Measurements from ENCODE around the gene CHST13. TPM values are rescaled to one million over a fixed set of nuclear protein-coding genes. Genes with fewer than 3 reads are reported as not detected.

CHST13 gene
- total RNA-seq, 1 experiment from 2014 or later: 0.52 TPM

DNA sequence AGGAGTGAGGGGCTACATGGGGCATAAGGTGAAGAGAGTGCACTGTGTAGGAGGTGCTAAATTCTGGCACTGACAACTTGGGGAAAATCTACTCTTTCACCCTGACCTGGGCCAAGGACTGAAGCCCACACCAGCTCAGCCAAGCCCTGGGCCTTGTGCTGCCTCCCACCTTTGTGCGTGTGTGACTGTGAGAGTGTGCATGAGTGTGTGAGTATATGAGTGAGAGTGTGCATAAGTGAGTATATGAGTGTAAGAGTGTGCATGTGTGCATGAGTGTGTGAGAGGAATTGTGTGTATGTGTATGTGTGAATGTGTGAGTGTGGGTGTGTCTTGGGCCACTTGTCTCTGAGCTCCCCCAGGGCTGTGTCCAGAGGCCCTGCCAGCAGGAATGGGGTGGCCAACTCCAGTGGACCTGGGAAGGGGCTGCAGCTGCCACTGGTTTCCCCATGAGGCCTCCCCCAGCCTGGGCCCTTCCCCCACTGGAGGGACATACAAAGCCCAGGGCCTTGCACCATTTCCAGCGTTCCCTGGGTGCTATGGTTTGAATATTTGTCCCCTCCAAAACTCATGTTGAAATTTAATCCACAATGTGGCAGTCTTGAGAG, 19.6 kb downstream of the CHST13 start:
- DNase-seq: no peak
- Histone ChIP-seq H3K36me3 (ENCODE audit: low read depth) (no peaks in the 10 kb centered on the region), H3F3A (ENCODE audit: insufficient read depth, low read depth) (no peaks in the 10 kb centered on the region), H3K9me3 (ENCODE audit: insufficient read depth, low read depth) (no peaks in the 10 kb centered on the region), H3K79me2 (ENCODE audit: low read depth) (no peaks in the 10 kb centered on the region), H3K4me3 (no peak overlapping the region), H4K20me1 (ENCODE audit: insufficient read depth) (no peaks in the 10 kb centered on the region), H3K4me1 (replicated peaks; ENCODE audit: insufficient read depth) (peaks cover 9% of the 10 kb centered on the region; the same call in 1 of the 2 replicates), H3K9me2 (ENCODE audit: insufficient read depth) (no peaks in the 10 kb centered on the region), H2AFZ (no peak overlapping the region), H3K27me3 (ENCODE audit: insufficient read depth, low read depth) (peaks cover 28% of the 10 kb centered on the region), H3K27ac (no peak overlapping the region), H3K4me2 (no peak overlapping the region)
- TF ChIP-seq, protein P1, sequence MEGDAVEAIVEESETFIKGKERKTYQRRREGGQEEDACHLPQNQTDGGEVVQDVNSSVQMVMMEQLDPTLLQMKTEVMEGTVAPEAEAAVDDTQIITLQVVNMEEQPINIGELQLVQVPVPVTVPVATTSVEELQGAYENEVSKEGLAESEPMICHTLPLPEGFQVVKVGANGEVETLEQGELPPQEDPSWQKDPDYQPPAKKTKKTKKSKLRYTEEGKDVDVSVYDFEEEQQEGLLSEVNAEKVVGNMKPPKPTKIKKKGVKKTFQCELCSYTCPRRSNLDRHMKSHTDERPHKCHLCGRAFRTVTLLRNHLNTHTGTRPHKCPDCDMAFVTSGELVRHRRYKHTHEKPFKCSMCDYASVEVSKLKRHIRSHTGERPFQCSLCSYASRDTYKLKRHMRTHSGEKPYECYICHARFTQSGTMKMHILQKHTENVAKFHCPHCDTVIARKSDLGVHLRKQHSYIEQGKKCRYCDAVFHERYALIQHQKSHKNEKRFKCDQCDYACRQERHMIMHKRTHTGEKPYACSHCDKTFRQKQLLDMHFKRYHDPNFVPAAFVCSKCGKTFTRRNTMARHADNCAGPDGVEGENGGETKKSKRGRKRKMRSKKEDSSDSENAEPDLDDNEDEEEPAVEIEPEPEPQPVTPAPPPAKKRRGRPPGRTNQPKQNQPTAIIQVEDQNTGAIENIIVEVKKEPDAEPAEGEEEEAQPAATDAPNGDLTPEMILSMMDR (conservative IDR thresholded peaks at IDR 0.05): no peak
- no peak for TF ChIP-seq EZH2 (IDR thresholded peaks at IDR 0.05; ENCODE audit: low read depth)
- CTCF ChIA-PET: no interaction called here
- no TSS peak for BruUV-seq (replicated peaks)
- intact Hi-C loops (cut with micrococcal nuclease; ENCODE audit: unreplicated experiment): no loop called here
- POLR2A ChIA-PET (ENCODE audit: unreplicated experiment): no interaction called here

DNA sequence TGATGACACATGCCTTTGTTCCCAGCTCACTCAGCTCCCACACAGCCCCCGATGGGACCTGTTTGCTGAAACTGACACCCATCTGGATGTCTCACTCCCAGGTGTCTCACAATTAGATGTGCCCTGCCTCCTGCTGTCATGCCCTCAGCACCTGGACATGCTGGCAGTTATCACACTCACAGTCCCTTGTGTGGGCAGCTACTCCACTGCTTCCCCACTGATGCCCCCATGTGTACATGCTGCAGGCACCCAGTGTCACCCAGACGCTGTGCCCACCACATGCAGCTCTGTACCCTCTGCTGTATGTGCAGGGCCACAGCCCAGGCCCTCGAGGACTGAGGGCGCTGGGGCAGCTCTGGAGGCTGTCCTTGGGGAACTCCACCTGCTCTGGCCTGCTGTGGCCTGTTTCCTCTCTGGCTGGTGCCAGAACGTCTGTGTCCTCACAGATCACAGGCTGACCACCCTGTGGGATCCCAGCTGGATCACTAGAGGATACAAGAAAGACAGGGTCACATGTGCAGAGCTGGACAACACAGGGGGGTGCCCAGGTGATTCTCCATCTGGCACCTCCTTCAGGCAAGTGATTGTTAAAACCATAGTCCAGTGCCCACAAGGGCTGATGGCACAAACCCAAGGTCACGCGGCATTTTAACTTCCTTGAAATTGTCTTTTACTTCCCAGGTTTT, 20.8 kb downstream of the CHST13 start:
- intact Hi-C loops (cut with micrococcal nuclease; ENCODE audit: unreplicated experiment): no loop called here
- Histone ChIP-seq H3K36me3 (ENCODE audit: low read depth) (no peaks in the 10 kb centered on the region), H3K79me2 (ENCODE audit: low read depth) (no peaks in the 10 kb centered on the region), H3K9me2 (ENCODE audit: insufficient read depth) (no peaks in the 10 kb centered on the region), H4K20me1 (ENCODE audit: insufficient read depth) (no peaks in the 10 kb centered on the region; the same call in 1 of the 2 replicates), H3K4me2 (no peak overlapping the region), H3K27me3 (ENCODE audit: insufficient read depth, low read depth) (peaks cover 37% of the 10 kb centered on the region), H3K27ac (no peak overlapping the region), H3F3A (ENCODE audit: insufficient read depth, low read depth) (no peaks in the 10 kb centered on the region), H3K4me1 (replicated peaks; ENCODE audit: insufficient read depth) (peaks cover 9% of the 10 kb centered on the region; the same call in 1 of the 2 replicates), H3K4me3 (no peak overlapping the region), H2AFZ (no peak overlapping the region), H3K9me3 (ENCODE audit: insufficient read depth, low read depth) (no peaks in the 10 kb centered on the region)
- POLR2A ChIA-PET (ENCODE audit: unreplicated experiment): no interaction called here
- TF ChIP-seq EZH2 (IDR thresholded peaks at IDR 0.05; ENCODE audit: low read depth): no peak
- TF ChIP-seq, protein P1 (conservative IDR thresholded peaks at IDR 0.05): no peak
- BruUV-seq (replicated peaks): no TSS peak
- DNase-seq: no peak
- CTCF ChIA-PET: no interaction called here

DNA sequence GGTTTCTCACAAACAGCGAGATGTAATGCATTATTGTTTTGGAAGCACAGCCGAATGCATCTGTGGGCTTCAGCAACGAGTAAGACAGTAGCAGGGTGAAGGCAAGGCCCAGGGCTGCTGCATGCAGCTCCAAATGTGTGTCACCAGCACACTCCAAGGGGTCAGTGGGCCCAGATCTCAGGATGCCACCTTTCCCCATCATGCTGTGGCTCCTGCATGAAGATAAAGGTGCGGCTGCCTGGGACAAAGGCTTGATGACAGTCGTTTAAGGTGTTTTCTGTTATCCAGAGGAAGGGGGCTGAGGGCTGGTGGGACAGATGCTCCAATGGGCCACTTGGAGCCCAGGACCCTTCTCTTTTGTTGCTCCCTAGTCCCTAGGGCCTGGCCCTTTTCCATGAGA, 21.6 kb downstream of the CHST13 start:
- TF ChIP-seq EZH2 (IDR thresholded peaks at IDR 0.05; ENCODE audit: low read depth): no peak
- ChIA-PET CTCF (no interaction called here), POLR2A (ENCODE audit: unreplicated experiment) (no interaction called here)
- Histone ChIP-seq H3K4me1 (replicated peaks; ENCODE audit: insufficient read depth) (peaks cover 3% of the 10 kb centered on the region; the same call in 1 of the 2 replicates), H3K4me3 (no peak overlapping the region), H3K27me3 (ENCODE audit: insufficient read depth, low read depth) (peaks cover 44% of the 10 kb centered on the region), H3K9me3 (ENCODE audit: insufficient read depth, low read depth) (no peaks in the 10 kb centered on the region), H3K79me2 (ENCODE audit: low read depth) (no peaks in the 10 kb centered on the region), H3K9me2 (ENCODE audit: insufficient read depth) (no peaks in the 10 kb centered on the region), H2AFZ (no peak overlapping the region), H3F3A (ENCODE audit: insufficient read depth, low read depth) (no peaks in the 10 kb centered on the region), H4K20me1 (ENCODE audit: insufficient read depth) (no peaks in the 10 kb centered on the region; the same call in 1 of the 2 replicates), H3K27ac (no peak overlapping the region), H3K4me2 (no peak overlapping the region), H3K36me3 (ENCODE audit: low read depth) (no peaks in the 10 kb centered on the region)
- DNase-seq: no peak
- no TSS peak for BruUV-seq (replicated peaks)
- intact Hi-C loops (cut with micrococcal nuclease; ENCODE audit: unreplicated experiment): no loop called here

Data from PC-9 (cell line).